Measurements from ENCODE around the gene ZNF776.
"Not testable (repeated sequence)": the region's sequence is repeated elsewhere in the genome, so short reads cannot be mapped to it uniquely, and the experiment has no call there.

ZNF776 gene

DNA sequence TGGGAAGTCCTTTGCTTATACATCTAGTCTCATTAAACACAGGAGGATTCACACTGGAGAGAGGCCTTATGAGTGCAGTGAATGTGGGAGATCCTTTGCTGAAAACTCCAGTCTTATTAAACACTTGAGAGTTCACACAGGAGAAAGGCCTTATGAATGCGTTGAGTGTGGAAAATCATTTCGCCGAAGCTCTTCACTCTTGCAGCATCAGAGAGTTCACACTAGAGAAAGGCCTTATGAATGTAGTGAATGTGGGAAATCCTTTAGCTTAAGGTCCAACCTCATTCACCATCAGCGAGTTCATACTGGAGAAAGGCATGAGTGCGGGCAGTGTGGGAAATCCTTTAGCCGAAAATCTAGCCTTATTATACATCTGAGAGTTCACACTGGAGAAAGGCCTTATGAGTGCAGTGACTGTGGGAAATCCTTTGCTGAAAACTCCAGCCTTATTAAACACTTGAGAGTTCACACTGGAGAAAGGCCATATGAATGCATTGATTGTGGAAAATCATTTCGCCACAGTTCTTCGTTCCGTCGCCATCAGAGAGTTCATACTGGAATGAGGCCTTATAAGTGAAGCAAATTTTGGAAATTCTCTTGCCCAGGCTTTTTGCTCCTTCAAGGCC, 32.7 kb downstream of the ZNF776 start:
- no peak for DNase-seq

DNA sequence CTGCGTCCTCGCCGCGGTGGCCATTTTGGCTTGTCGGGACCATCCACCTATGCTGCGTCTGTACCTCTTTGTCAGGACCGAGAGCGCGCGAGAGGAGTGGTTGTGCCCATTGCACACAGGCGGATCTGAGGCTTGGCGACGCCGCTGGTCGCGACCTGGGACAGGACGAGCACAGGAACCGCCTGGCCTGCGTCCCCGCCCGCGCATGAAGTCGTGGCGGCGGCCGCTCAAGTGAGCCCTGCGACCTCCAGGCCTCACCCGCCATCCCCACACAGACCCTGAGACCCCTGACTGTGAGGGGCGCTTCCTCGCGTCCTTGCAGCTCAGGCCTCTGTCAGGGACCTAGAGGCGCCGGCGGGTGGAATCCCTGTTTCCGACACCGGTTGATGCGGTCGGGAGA, 39.7 kb downstream of the ZNF776 start:
- no peak for DNase-seq

DNA sequence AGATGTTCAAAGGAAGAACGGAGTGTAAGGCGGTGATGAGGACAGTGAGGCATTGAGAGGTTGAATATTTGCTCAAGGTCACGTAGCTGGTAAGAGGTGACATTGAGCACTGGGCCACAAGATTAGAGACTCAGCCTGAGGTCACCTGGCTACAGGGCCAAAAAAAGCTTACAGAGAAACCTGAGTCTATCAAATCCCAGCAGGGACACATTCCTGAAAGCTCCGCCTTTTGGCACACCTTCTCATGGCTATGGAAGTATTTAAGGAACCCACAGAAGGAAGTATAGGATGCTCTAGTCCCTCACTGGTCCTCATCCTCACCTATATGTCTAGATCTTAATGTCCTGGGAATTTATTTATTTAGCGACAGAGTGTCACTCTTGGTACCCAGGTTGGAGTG, 40.3 kb downstream of the ZNF776 start:
- no peak for DNase-seq

DNA sequence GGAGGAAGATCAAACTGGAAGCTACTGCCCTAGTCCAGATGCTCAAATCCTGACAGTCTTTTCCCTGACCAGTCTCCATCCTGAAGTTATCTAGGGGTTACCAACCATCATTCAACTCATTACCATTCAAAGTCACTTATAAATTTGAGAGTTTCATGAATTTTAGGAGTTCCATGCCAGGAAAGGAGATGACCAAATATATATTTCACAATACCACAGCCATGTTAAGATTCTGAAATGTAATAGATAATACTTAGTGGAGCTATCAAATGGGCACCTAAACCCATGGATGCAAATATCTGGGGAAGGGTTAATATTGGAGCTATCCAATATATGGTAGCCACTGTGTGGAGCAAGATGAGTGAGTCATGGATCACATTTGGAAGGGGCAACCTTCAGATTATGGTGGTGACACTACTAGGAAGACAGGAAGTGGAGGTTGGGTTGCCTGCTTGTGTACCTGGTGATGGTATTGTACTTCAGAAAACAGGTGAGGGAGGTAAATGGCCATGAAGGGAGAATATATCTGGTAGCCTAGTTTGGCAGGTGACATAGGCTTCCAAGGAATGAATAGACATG, 41.6 kb downstream of the ZNF776 start:
- no peak for DNase-seq

DNA sequence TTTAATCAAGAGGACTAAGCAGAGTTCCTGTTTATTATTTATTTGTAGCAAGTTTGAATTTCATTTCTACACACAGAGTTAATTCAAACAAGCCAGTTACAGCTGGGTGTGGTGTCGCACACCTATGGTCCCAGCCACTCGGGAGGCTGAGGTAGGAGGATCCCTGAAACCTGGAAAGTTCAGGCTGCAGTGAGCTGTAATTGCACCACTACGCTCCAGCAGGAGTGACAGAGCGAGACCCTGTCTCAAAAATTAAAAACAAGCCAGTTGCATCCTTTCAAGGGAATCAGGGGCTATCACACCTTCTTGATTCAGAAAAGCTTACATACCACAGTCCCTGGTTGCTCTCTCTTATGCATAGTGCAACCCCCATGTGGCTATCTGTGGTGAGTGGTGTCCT, 42.7 kb downstream of the ZNF776 start:
- no peak for DNase-seq

DNA sequence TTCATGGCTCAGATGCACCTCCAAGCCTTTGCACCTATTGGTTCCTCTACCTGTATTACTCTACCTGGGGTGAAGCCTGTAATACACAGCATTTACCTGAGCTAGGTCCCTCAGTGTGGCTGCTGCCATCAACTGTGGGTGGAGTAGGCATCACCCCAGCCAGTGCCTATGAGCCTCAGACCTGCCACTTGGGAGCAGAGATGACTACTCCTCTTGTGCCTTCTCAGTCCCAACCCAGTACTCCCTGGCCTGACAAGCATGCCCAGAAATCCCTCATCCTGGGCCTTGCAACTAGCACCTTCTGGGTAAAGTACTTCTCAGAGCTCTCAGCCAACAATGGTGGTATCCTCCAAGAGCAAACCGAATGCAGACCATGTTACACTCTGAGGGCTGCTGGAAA, 50.0 kb downstream of the ZNF776 start:
- DNase-seq, result not testable (repeated sequence)

DNA sequence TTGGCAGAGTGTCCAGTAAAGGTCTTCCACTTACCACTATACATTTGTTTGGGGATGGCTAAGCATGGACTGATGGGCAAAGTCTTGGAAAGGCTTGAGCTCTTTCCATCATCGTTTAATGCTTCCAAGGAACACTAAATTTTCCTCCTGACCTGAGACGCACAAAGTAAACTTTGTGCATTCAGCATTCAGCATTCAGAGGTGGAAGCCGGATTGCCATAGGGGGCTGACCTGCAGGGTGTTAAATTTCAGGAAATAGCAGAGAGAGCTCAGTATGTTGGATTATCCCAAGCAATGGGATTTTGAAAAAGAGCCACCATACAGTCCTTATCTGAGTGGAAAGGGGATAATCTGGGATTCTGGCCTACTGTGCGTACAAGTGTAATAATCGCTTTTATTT, 54.1 kb downstream of the ZNF776 start:
- no peak for DNase-seq

DNA sequence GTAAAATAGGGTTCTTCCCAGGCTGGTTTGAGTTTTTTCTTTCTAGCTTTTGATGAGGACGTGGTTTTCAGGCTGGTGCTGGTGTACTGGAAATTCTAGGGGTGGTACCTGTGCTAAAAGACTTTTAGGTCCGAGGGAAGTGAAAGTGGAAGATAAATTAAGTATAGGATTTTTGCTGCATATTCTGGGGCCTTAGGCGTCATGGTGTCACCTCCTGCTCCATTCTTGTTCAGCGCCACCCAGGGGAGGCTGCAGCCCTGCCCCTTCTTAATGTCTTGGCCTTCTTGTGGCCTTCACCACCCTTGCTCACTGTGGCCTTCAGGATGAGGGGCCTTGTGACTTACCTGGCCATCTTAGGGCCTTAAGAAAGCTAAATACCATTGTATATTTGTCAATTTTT, 55.7 kb downstream of the ZNF776 start:
- DNase-seq, result no peak

DNA sequence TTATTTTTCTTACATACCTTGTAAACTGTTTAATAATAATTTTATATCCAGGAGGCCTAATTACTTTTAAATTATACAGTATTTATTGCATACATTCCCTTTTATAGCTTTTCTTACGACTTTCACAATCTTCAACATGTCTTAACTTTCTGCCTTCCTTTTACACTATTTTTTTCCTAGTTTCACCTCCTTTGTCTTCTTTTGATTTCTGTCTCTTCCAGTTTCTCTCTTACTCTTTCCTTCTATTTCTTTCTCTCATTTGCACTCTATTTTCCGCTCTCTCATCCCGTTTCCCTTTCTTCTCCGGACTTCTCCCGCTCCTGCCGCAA, 56.6 kb downstream of the ZNF776 start:
- DNase-seq, result no peak

DNA sequence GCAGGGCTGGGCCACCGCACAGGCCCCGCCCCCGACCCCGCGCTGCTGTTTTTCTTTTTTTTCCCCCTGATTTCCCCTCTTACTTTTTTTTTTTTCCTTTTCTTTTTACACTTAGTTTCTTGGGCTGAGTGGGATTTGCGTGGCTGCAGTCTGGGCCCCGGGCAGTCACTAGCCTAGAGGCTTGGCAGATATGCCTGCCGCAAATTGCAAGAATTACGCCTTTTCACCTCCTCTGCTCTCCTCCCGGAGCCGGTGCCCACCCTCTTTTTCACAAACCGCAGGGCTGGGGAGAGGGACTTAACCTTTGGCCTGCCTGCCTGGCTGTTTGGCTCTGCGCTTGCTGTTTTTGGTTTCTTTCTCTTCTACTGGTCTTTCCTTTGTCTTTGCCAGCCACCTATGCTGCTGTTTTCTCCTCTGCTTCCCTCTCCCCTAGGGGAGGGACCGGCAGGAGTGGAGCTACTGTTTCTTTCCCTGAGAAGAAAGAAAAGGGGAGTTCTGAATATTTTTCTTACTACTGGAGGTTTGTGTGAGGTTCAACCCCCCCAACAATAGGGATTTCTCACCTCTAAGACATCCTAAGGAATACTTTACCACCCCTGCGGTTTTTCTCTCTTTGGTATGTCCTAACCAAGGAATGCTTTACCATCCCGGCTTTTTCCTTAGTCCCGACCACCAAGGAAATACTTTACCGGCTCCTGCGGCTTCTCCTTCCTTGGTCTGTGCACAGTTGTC, 57.1 kb downstream of the ZNF776 start:
- DNase-seq, result no peak

DNA sequence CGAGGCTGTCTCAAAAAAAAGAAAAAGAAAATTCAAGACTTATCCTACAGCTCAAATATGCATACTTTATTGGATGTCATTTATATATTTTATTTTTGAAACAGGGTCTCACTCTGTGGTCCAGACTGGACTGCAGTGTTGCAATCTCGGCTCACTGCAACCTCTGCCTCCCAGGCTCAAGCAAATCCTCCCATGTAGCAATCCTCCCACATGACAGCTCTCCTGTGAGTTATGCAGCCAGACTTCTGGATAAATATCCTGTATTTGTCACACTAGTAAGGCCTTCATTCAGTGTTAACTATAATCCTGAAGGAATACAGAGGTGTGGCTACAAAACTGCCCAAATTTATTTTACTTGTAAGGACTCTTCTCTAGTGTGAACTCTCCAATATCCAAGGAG, 60.9 kb downstream of the ZNF776 start:
- no peak for DNase-seq
